A549 (cell line): ENCODE data around the gene JAG2. TPM values are rescaled to one million over a fixed set of nuclear protein-coding genes. Genes with fewer than 3 reads are reported as not detected.

Experiments used
- ATAC-seq, 2 experiments: fragments of 200-7000 bp in 1 of 2; fragments of >200 bp in 1 of 2; cut with Nextera tagmentation in 1 of 2; cut with Tn5 transposase in 1 of 2; 3 replicates each; pipeline versions ENCODE4 v1.8.0 to v1.9.1; 2018 to 2020; ENCODE audit warnings: mild to moderate bottlenecking in 1 of 2, moderate library complexity in 1 of 2
- CTCF ChIA-PET: fragments of 300-600 bp; sonication (Branson Sonifier 250); formaldehyde crosslinking; extraction: SDS; loops from one replicate; lab custom pipeline; 2021; ENCODE audit warnings: antibody characterized with exemption, inconsistent platforms; lab: Yijun Ruan, JAX
- POLR2A ChIA-PET: fragments of 350-600 bp; formaldehyde crosslinking; extraction: SDS; loops from one replicate; lab custom pipeline; 2021; ENCODE audit warnings: antibody characterized with exemption, inconsistent platforms; lab: Yijun Ruan, JAX
- DNase-seq, 2 experiments: peaks; one replicate each; pipeline versions ENCODE4 v3.0.0 to v3.0.0-alpha.2; 2011 to 2016; ENCODE audit warnings: low read depth in 1 of 2, low spot score in 1 of 2
- FAIRE-seq: peaks from 2 replicates; lab custom pipeline; 2011; peaks lifted over from hg19 to GRCh38; lab: Jason Lieb, UNC
- H3K27ac ChIP-seq, 2 experiments: fragments of >200 bp; sonication (Bioruptor Twin); formaldehyde crosslinking; 3 replicates each; pipeline ENCODE4 v1.5.1; 2016 to 2017
- H3K4me1 ChIP-seq: fragments of >200 bp; sonication (Bioruptor Twin); formaldehyde crosslinking; 3 replicates; pipeline ENCODE4 v1.6.1; 2016
- H3K4me2 ChIP-seq: fragments of >200 bp; sonication (Bioruptor Twin); formaldehyde crosslinking; 3 replicates; pipeline ENCODE4 v1.6.1; 2016
- H3K4me3 ChIP-seq: fragments of >200 bp; sonication (Bioruptor Twin); formaldehyde crosslinking; 3 replicates; pipeline ENCODE4 v1.5.1; 2016
- H3K9me3 ChIP-seq: fragments of >200 bp; sonication (Bioruptor Twin); formaldehyde crosslinking; 3 replicates; pipeline ENCODE4 v1.6.1; 2016
- CBX8 ChIP-seq: fragments of 200-600 bp; sonication (generic); IDR thresholded peaks from 2 replicates; pipeline ENCODE4 v1.6.1; 2016
- CEBPB ChIP-seq, 2 experiments: fragments of >200 bp in 1 of 2; sonication (Bioruptor Twin) in 1 of 2; formaldehyde crosslinking in 1 of 2; IDR thresholded peaks; 2 replicates each; pipeline ENCODE4 v1.6.1; 2012 to 2016
- EHMT2 ChIP-seq: fragments of 200-600 bp; sonication (generic); IDR thresholded peaks from 2 replicates; pipeline ENCODE4 v1.6.1; 2016; ENCODE audit warnings: antibody characterized with exemption, low read depth, mild to moderate bottlenecking, moderate library complexity
- FOSB ChIP-seq: fragments of 250-450 bp; sonication (Bioruptor Pico); IDR thresholded peaks from 2 replicates; pipeline ENCODE4 v1.5.0; 2020; ENCODE audit warnings: mild to moderate bottlenecking, moderate library complexity
- HOXA7 ChIP-seq: fragments of 250-450 bp; sonication (Bioruptor Pico); IDR thresholded peaks from 2 replicates; pipeline ENCODE4 v1.5.0; 2020; ENCODE audit warnings: mild to moderate bottlenecking, moderate library complexity
- JUNB ChIP-seq: fragments of >200 bp; sonication (Bioruptor Twin); formaldehyde crosslinking; IDR thresholded peaks from 2 replicates; pipeline ENCODE4 v1.6.1; 2016
- MAFK ChIP-seq: fragments of 450-650 bp; IDR thresholded peaks from 2 replicates; pipeline ENCODE4 v1.6.1; 2014; ENCODE audit not compliant: partially characterized antibody
- MAZ ChIP-seq: fragments of 150-350 bp; IDR thresholded peaks from 2 replicates; pipeline ENCODE4 v1.6.1; 2014; ENCODE audit warnings: antibody characterized with exemption, low read depth, low read length, borderline replicate concordance
- NR3C1 ChIP-seq: fragments of >200 bp; sonication (Bioruptor Twin); formaldehyde crosslinking; IDR thresholded peaks from 3 replicates; pipeline ENCODE4 v1.6.1; 2017
- RAD21 ChIP-seq, 2 experiments: fragments of >200 bp in 1 of 2; sonication (Bioruptor Twin) in 1 of 2; formaldehyde crosslinking in 1 of 2; IDR thresholded peaks in 1 of 2; conservative IDR thresholded peaks in 1 of 2; 2 replicates in 1 of 2; 3 replicates in 1 of 2; pipeline ENCODE4 v1.6.1; 2012 to 2018; ENCODE audit warnings: inconsistent platforms in 1 of 2
- RCOR1 ChIP-seq: fragments of 150-350 bp; IDR thresholded peaks from 2 replicates; pipeline ENCODE4 v1.6.1; 2014; ENCODE audit warnings: antibody characterized with exemption, low read length, low read depth
- RNF2 ChIP-seq: fragments of 200-600 bp; sonication (generic); IDR thresholded peaks from 2 replicates; pipeline ENCODE4 v1.6.1; 2016; ENCODE audit warnings: low read depth, mild to moderate bottlenecking, antibody characterized with exemption, moderate library complexity, borderline replicate concordance
- SREBF2 ChIP-seq: fragments of 450-650 bp; IDR thresholded peaks from 2 replicates; pipeline ENCODE4 v1.6.1; 2014; ENCODE audit warnings: mild to moderate bottlenecking, moderate library complexity
- TP53 ChIP-seq: fragments of 250-450 bp; sonication (Bioruptor Pico); IDR thresholded peaks from 2 replicates; pipeline ENCODE4 v1.5.0; 2021; ENCODE audit warnings: mild to moderate bottlenecking, moderate library complexity
- ZC3H11A ChIP-seq: fragments of 450-650 bp; IDR thresholded peaks from 2 replicates; pipeline ENCODE4 v1.6.1; 2014; ENCODE audit warnings: antibody characterized with exemption, mild to moderate bottlenecking
- ZFP36 ChIP-seq: fragments of 450-650 bp; IDR thresholded peaks from 2 replicates; pipeline ENCODE4 v1.6.1; 2014; ENCODE audit warnings: borderline replicate concordance; ENCODE audit not compliant: partially characterized antibody
- WGBS: methylation state at CpG from one replicate; pipeline ENCODE4 v1.1.6; 2017; ENCODE audit errors: missing lambda C conversion rate; 5-methylcytosine and 5-hydroxymethylcytosine counted together
- polyA plus RNA-seq, 4 experiments: library from polyadenylated mRNA; depleted of rRNA in 3 of 4; stranded (reverse); fragments of >200 nt; fragmentation: RNase III in 1 of 4; extraction: RNeasy Plus Mini Kit Qiagen cat#74134 plus additional on column Dnase treatment in 1 of 4; gene quantifications; 2 replicates in 3 of 4; 3 replicates in 1 of 4; pipeline ENCODE4 v1.2.3, GENCODE V29; 2011 to 2017
- TF ChIP-seq, protein P1 (sequence below): fragments of 200-600 bp; sonication (generic); IDR thresholded peaks from 2 replicates; pipeline ENCODE4 v1.6.1; 2016; ENCODE audit warnings: antibody characterized with exemption, mild to moderate bottlenecking, moderate library complexity
- TF ChIP-seq, protein P2 (sequence below): fragments of >200 bp; sonication (Bioruptor Twin); formaldehyde crosslinking; IDR thresholded peaks from 3 replicates; pipeline ENCODE4 v1.5.1; 2016

Gene JAG2
- polyA plus RNA-seq, 2 of the 4 experiments (the other 2 are of a cell fraction), result 5.9 to 20.4 TPM

DNA sequence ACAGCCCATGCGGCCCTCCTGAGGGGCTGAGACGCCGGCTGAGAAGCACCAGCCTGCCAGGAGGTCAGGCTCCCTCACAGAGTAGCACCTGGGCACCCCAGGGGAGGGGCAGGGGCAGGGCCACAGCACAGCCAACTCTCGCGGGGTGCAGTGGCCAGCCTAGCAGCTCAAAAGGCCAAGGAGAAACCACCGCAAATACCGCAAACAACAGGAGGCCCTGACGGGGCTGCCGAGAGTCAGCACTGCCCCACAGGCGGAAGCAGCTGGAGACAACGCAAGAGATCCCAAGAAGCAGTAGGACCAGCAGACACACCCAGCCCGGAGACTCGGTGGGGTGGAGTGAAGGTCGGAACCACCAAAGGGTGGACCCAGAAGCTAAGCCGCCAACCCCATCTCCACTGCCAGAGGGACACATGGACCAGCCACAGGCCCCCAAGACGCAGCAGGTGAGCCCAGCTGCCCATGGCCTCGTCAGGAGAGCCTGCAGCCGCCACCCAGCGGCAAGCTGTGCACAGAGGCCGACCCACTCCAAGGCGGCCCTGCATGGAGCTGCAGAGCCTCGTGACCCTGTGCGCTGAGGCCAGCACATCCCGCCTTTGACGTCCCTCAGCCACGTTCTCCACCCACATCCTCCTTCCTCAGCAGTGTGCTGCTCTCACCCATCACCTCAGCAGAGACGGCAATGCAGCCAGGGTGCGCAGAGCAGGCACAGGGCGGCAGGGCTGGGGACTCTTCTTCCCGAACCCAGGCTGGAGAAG is 48.1 kb upstream of the JAG2 start:
- TF ChIP-seq, protein P1, sequence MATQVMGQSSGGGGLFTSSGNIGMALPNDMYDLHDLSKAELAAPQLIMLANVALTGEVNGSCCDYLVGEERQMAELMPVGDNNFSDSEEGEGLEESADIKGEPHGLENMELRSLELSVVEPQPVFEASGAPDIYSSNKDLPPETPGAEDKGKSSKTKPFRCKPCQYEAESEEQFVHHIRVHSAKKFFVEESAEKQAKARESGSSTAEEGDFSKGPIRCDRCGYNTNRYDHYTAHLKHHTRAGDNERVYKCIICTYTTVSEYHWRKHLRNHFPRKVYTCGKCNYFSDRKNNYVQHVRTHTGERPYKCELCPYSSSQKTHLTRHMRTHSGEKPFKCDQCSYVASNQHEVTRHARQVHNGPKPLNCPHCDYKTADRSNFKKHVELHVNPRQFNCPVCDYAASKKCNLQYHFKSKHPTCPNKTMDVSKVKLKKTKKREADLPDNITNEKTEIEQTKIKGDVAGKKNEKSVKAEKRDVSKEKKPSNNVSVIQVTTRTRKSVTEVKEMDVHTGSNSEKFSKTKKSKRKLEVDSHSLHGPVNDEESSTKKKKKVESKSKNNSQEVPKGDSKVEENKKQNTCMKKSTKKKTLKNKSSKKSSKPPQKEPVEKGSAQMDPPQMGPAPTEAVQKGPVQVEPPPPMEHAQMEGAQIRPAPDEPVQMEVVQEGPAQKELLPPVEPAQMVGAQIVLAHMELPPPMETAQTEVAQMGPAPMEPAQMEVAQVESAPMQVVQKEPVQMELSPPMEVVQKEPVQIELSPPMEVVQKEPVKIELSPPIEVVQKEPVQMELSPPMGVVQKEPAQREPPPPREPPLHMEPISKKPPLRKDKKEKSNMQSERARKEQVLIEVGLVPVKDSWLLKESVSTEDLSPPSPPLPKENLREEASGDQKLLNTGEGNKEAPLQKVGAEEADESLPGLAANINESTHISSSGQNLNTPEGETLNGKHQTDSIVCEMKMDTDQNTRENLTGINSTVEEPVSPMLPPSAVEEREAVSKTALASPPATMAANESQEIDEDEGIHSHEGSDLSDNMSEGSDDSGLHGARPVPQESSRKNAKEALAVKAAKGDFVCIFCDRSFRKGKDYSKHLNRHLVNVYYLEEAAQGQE, result no peak
- TF ChIP-seq TP53 (CRISPR knock-in tag) (no peak), SREBF2 (no peak), RNF2 (no peak), JUNB (no peak), NR3C1 (no peak), CEBPB (IDR thresholded peaks at IDR 0.05) (no peak), MAZ (no peak), ZFP36 (no peak)
- TF ChIP-seq, protein P2, sequence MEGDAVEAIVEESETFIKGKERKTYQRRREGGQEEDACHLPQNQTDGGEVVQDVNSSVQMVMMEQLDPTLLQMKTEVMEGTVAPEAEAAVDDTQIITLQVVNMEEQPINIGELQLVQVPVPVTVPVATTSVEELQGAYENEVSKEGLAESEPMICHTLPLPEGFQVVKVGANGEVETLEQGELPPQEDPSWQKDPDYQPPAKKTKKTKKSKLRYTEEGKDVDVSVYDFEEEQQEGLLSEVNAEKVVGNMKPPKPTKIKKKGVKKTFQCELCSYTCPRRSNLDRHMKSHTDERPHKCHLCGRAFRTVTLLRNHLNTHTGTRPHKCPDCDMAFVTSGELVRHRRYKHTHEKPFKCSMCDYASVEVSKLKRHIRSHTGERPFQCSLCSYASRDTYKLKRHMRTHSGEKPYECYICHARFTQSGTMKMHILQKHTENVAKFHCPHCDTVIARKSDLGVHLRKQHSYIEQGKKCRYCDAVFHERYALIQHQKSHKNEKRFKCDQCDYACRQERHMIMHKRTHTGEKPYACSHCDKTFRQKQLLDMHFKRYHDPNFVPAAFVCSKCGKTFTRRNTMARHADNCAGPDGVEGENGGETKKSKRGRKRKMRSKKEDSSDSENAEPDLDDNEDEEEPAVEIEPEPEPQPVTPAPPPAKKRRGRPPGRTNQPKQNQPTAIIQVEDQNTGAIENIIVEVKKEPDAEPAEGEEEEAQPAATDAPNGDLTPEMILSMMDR, result no peak
- TF ChIP-seq, all 56 proteins: peak for 0
- H3K4me2 ChIP-seq, result no peak overlapping the region
- FAIRE-seq (no peak), DNase-seq (no peak), ATAC-seq (no peak)
- WGBS, result 98% methylated on average over 16 of the region's 30 CpGs
- ChIA-PET POLR2A (no interaction called here), CTCF (interaction anchor here (0.7 to 1.0 kb wide), 3 partner anchors 13 to 15 kb away, joined by 3 to 4 read pairs (median 3); no protein-coding TSS in a partner anchor)
- H3K4me1 ChIP-seq, result no peaks in the 10 kb centered on the region
- no peaks in the 10 kb centered on the region for H3K9me3 ChIP-seq
- no peak overlapping the region for H3K27ac ChIP-seq
- no peak overlapping the region for H3K4me3 ChIP-seq

DNA sequence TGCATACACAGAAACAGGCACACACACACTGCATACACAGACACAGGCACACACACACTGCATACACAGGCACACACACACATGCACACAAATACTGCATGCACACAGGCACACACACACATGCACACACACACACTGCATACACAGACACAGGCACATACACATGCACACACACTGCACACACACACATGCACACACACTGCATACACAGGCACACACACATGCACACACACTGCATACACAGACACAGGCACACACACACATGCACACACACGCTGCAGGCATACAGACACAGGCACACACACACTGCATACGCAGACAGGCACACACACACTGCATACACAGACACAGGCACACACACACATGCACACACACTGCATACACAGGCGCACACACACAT is 47.0 kb upstream of the JAG2 start:
- DNase-seq (no peak), FAIRE-seq (no peak), ATAC-seq (no peak)
- no peak for TF ChIP-seq ZC3H11A
- TF ChIP-seq RCOR1, result no peak
- TF ChIP-seq MAFK, result no peak
- no peak for TF ChIP-seq EHMT2
- TF ChIP-seq CBX8, result no peak
- TF ChIP-seq HOXA7 (CRISPR knock-in tag), result no peak
- no peak for TF ChIP-seq FOSB (CRISPR knock-in tag)
- TF ChIP-seq RAD21 (conservative IDR thresholded peaks at IDR 0.05 in 1 of 2, IDR thresholded peaks at IDR 0.05 in 1 of 2), result no peak
- no peak overlapping the region for H3K4me3 ChIP-seq
- H3K4me1 ChIP-seq, result no peaks in the 10 kb centered on the region
- POLR2A ChIA-PET, result no interaction called here
- H3K9me3 ChIP-seq, result no peaks in the 10 kb centered on the region
- CTCF ChIA-PET, result no interaction called here
- no peak overlapping the region for H3K27ac ChIP-seq
- WGBS, result 93% methylated on average over 3 of the region's 3 CpGs
- no peak overlapping the region for H3K4me2 ChIP-seq
